CD14-positive monocyte (primary cell): Measurements from ENCODE around the gene KLHL25. TPM values are rescaled to one million over a fixed set of nuclear protein-coding genes. Genes with fewer than 3 reads are reported as not detected.
"Not testable (repeated sequence)": the region's sequence is repeated elsewhere in the genome, so short reads cannot be mapped to it uniquely, and the experiment has no call there.

Experiments used
- DNase-seq, 3 donors: peaks; one replicate each; pipeline ENCODE4 v3.0.0-alpha.2; 2011 to 2022
- H2AFZ ChIP-seq: 2 replicates; pipeline ENCODE4 v1.6.0; 2012; ENCODE audit warnings: mild to moderate bottlenecking, low read depth, low read length, inconsistent platforms; ENCODE audit not compliant: insufficient read depth, poor library complexity, severe bottlenecking
- H3K27ac ChIP-seq, 2 donors: 1 replicate in 1 of 2; 2 replicates in 1 of 2; pipeline ENCODE4 v1.5.1; 2012 to 2013; ENCODE audit warnings: low read length in 2 of 2, control low read depth in 1 of 2, inconsistent platforms in 1 of 2, low read depth in 1 of 2, mild to moderate bottlenecking in 1 of 2
- H3K27me3 ChIP-seq, 2 donors: one replicate each; pipeline versions ENCODE4 v1.6.0 to v1.6.1; 2011 to 2013; ENCODE audit warnings: low read length in 2 of 2; ENCODE audit not compliant: control insufficient read depth in 2 of 2, insufficient read depth in 2 of 2
- H3K36me3 ChIP-seq, 2 donors: replicated peaks in 1 of 2; 1 replicate in 1 of 2; 2 replicates in 1 of 2; pipeline versions ENCODE4 v1.5.1 to v1.6.1; 2012 to 2013; ENCODE audit warnings: low read length in 2 of 2, control low read depth in 1 of 2, inconsistent platforms in 1 of 2, mild to moderate bottlenecking in 1 of 2; ENCODE audit not compliant: insufficient read depth in 2 of 2, control insufficient read depth in 1 of 2
- H3K4me1 ChIP-seq, 2 donors: 1 replicate in 1 of 2; 2 replicates in 1 of 2; pipeline versions ENCODE4 v1.5.1 to v1.6.1; 2012 to 2013; ENCODE audit warnings: low read length in 2 of 2, control low read depth in 1 of 2, inconsistent platforms in 1 of 2, mild to moderate bottlenecking in 1 of 2, moderate library complexity in 1 of 2; ENCODE audit not compliant: insufficient read depth in 2 of 2, control insufficient read depth in 1 of 2
- H3K4me2 ChIP-seq: replicated peaks from 2 replicates; pipeline ENCODE3; 2012; ENCODE audit warnings: low read length, moderate library complexity, mild to moderate bottlenecking; ENCODE audit not compliant: poor library complexity, severe bottlenecking; ENCODE audit errors: extremely low read depth
- H3K4me3 ChIP-seq, 3 experiments: fragments of 200-600 bp in 1 of 3; sonication (generic) in 1 of 3; replicated peaks in 1 of 3; 1 replicate in 2 of 3; 2 replicates in 1 of 3; pipeline ENCODE4 v1.5.1; 2011 to 2013; ENCODE audit warnings: low read length in 3 of 3, mild to moderate bottlenecking in 3 of 3, control low read depth in 2 of 3, low read depth in 2 of 3, inconsistent platforms in 1 of 3, moderate library complexity in 1 of 3
- H3K79me2 ChIP-seq: 2 replicates; pipeline ENCODE4 v1.6.0; 2012; ENCODE audit warnings: mild to moderate bottlenecking, control low read depth, inconsistent platforms, low read length, moderate library complexity; ENCODE audit not compliant: insufficient read depth
- H3K9ac ChIP-seq: 2 replicates; pipeline ENCODE4 v1.6.0; 2017; ENCODE audit warnings: low read length, mild to moderate bottlenecking; ENCODE audit not compliant: insufficient read depth, poor library complexity, severe bottlenecking
- H3K9me3 ChIP-seq, 2 donors: replicated peaks in 1 of 2; 1 replicate in 1 of 2; 2 replicates in 1 of 2; pipeline versions ENCODE4 v1.5.1 to v1.6.1; 2012 to 2013; ENCODE audit warnings: low read length in 2 of 2, control low read depth in 1 of 2; ENCODE audit not compliant: control insufficient read depth in 1 of 2, insufficient read depth in 1 of 2
- H4K20me1 ChIP-seq: 2 replicates; pipeline ENCODE4 v1.6.0; 2012; ENCODE audit warnings: mild to moderate bottlenecking, low read length, control low read depth, moderate library complexity; ENCODE audit not compliant: insufficient read depth
- H3K27ac Mint-ChIP-seq, 7 donors: one replicate each; pipeline ENCODE4 v1.8.0; 2020; ENCODE audit warnings: mild to moderate bottlenecking in 7 of 7, mixed read lengths in 7 of 7, moderate library complexity in 6 of 7, inconsistent platforms in 2 of 7
- H3K27me3 Mint-ChIP-seq, 3 donors: one replicate each; pipeline ENCODE4 v1.8.0; 2021 to 2022; ENCODE audit warnings: low read depth in 3 of 3, mild to moderate bottlenecking in 3 of 3, mixed read lengths in 3 of 3, moderate library complexity in 3 of 3, inconsistent platforms in 1 of 3
- H3K36me3 Mint-ChIP-seq, 2 donors: one replicate each; pipeline ENCODE4 v1.8.0; 2020; ENCODE audit warnings: mixed read lengths in 2 of 2, inconsistent platforms in 1 of 2, mild to moderate bottlenecking in 1 of 2
- H3K4me1 Mint-ChIP-seq: one replicate; pipeline ENCODE4 v1.8.0; 2020; ENCODE audit warnings: mild to moderate bottlenecking, mixed read lengths
- H3K4me3 Mint-ChIP-seq, 2 donors: one replicate each; pipeline ENCODE4 v1.8.0; 2020; ENCODE audit warnings: mild to moderate bottlenecking in 2 of 2, mixed read lengths in 2 of 2, moderate library complexity in 1 of 2
- H3K9me3 Mint-ChIP-seq, 7 donors: one replicate each; pipeline ENCODE4 v1.8.0; 2020 to 2022; ENCODE audit warnings: mixed read lengths in 7 of 7, mild to moderate bottlenecking in 6 of 7, moderate library complexity in 6 of 7, inconsistent platforms in 2 of 7
- CTCF ChIP-seq: fragments of 200-600 bp; IDR thresholded peaks from one replicate; pipeline ENCODE4 v1.8.0; 2022; ENCODE audit warnings: antibody characterized with exemption, mild to moderate bottlenecking
- WGBS: methylation state at CpG from one replicate; pipeline ENCODE4 v1.1.5; 2013; ENCODE audit warnings: missing lambda C conversion rate; ENCODE audit not compliant: insufficient coverage; 5-methylcytosine and 5-hydroxymethylcytosine counted together
- intact Hi-C, 2 donors: fragments of 100-400 bp; cut with micrococcal nuclease; formaldehyde crosslinking; loops; one replicate each; pipeline versions ENCODE4 v1.15.0 to v1.15.1; 2023
- polyA plus RNA-seq, 3 donors: library from polyadenylated mRNA; depleted of rRNA in 1 of 3; unstranded in 2 of 3; stranded (reverse) in 1 of 3; fragments of 300-500 nt in 2 of 3; fragments of >200 nt in 1 of 3; fragmentation: Illumina TruSeq in 2 of 3; gene quantifications; 1 replicate in 2 of 3; 2 replicates in 1 of 3; pipeline ENCODE4 v1.2.3, GENCODE V29; 2012 to 2021

Gene KLHL25
- polyA plus RNA-seq, 3 donors: 0.27 to 0.60 (median 0.40) TPM

- Histone ChIP-seq H3K9ac (no peak overlapping the region), H3K27me3 (no peaks in the 10 kb centered on the region), H3K4me1 (peaks cover 2 to 8% of the 10 kb centered on the region in 2 donors), H3K4me2 (no peak overlapping the region), H2AFZ (no peak overlapping the region), H4K20me1 (no peaks in the 10 kb centered on the region), H3K27ac (no peak overlapping the region), H3K9me3 (no peaks in the 10 kb centered on the region), H3K36me3 (no peaks in the 10 kb centered on the region), H3K79me2 (no peaks in the 10 kb centered on the region), H3K4me3 (no peak overlapping the region)
- peaks cover 0 to 2% (median 0%) of the 10 kb centered on the region in 7 donors for H3K9me3 Mint-ChIP-seq
- no peak for DNase-seq
- peaks cover 2 to 4% (median 3%) of the 10 kb centered on the region in 3 donors for H3K27me3 Mint-ChIP-seq
- no peak for TF ChIP-seq CTCF
- no peak overlapping the region for H3K27ac Mint-ChIP-seq
- H3K4me1 Mint-ChIP-seq: peaks cover 12% of the 10 kb centered on the region
- no peaks in the 10 kb centered on the region for H3K36me3 Mint-ChIP-seq
- intact Hi-C loops: no loop called here
- no peak overlapping the region for H3K4me3 Mint-ChIP-seq
- WGBS: no CpG with 5 or more reads among the region's 7 CpGs
Measured at GRCh38 chr15:85804481-85805170, 9.9 kb upstream of the KLHL25 start.

GRCh38 chr15:85802617-85803016, 7.9 kb upstream of the KLHL25 start:
- intact Hi-C loops: not testable (repeated sequence)
- WGBS: 100% methylated on average over 3 of the region's 9 CpGs
- H3K4me1 Mint-ChIP-seq: peaks cover 12% of the 10 kb centered on the region

More at GRCh38 chr15:85802617-85803016, 7.9 kb upstream of the KLHL25 start:
- H3K27me3 ChIP-seq, H3K79me2 ChIP-seq, H3K4me2 ChIP-seq, H2AFZ ChIP-seq, H3K4me3 Mint-ChIP-seq, H3K36me3 ChIP-seq, H3K27ac Mint-ChIP-seq, H3K4me1 ChIP-seq, H3K9me3 ChIP-seq, H3K9ac ChIP-seq, H3K9me3 Mint-ChIP-seq, H3K4me3 ChIP-seq, H4K20me1 ChIP-seq, H3K36me3 Mint-ChIP-seq, DNase-seq, H3K27ac ChIP-seq: not testable (repeated sequence)
- H3K27me3 Mint-ChIP-seq: peaks cover 0 to 12% (median 7%) of the 10 kb centered on the region in 3 donors
